Kidney (tissue), 14 donors: ENCODE measurements around the gene KRTAP19-1. TPM values are rescaled to one million over a fixed set of nuclear protein-coding genes. Genes with fewer than 3 reads are reported as not detected.

ENCODE experiments used
- DNase-seq, 5 donors: peaks; one replicate each; pipeline ENCODE4 v3.0.0-alpha.2; 2013 to 2020
- FAIRE-seq: peaks from 2 replicates; lab custom pipeline; 2012; peaks lifted over from hg19 to GRCh38; lab: Jason Lieb, UNC
- H3K27ac ChIP-seq, 2 donors: one replicate each; pipeline ENCODE4 v1.7.0; 2013; ENCODE audit warnings: low read depth in 2 of 2, low read length in 2 of 2, inconsistent platforms in 1 of 2
- H3K27me3 ChIP-seq: one replicate; pipeline ENCODE4 v1.7.1; 2013; ENCODE audit warnings: low read length, inconsistent platforms; ENCODE audit not compliant: control insufficient read depth, insufficient read depth
- H3K36me3 ChIP-seq, 3 donors: one replicate each; pipeline versions ENCODE4 v1.7.0 to v1.7.1; 2013; ENCODE audit warnings: low read length in 3 of 3, control low read depth in 1 of 3, inconsistent platforms in 1 of 3; ENCODE audit not compliant: insufficient read depth in 3 of 3, control insufficient read depth in 2 of 3
- H3K4me1 ChIP-seq, 3 donors: one replicate each; pipeline versions ENCODE4 v1.7.0 to v1.7.1; 2013; ENCODE audit warnings: low read length in 3 of 3, inconsistent platforms in 1 of 3, low read depth in 1 of 3; ENCODE audit not compliant: control insufficient read depth in 2 of 3, insufficient read depth in 2 of 3
- H3K4me3 ChIP-seq, 3 donors: one replicate each; pipeline versions ENCODE4 v1.7.0 to v1.8.1; 2013; ENCODE audit warnings: low read length in 3 of 3, control low read depth in 1 of 3, inconsistent platforms in 1 of 3
- H3K9ac ChIP-seq, 3 donors: one replicate each; pipeline versions ENCODE4 v1.7.0 to v1.7.1; 2013; ENCODE audit warnings: low read length in 3 of 3, control low read depth in 1 of 3, inconsistent platforms in 1 of 3
- H3K9me3 ChIP-seq, 3 donors: one replicate each; pipeline versions ENCODE4 v1.7.0 to v1.7.1; 2013; ENCODE audit warnings: low read length in 3 of 3, control low read depth in 1 of 3, inconsistent platforms in 1 of 3; ENCODE audit not compliant: control insufficient read depth in 2 of 3, insufficient read depth in 1 of 3
- CTCF ChIP-seq: IDR thresholded peaks from 3 replicates; pipeline ENCODE4 v1.5.1; 2012; ENCODE audit warnings: mild to moderate bottlenecking, moderate library complexity, borderline replicate concordance; ENCODE audit not compliant: insufficient read depth; ENCODE audit errors: extremely low read depth
- intact Hi-C: fragments of 100-400 bp; cut with DNase I; formaldehyde crosslinking; loops from one replicate; pipeline ENCODE4 v1.11.1; 2022
- polyA plus RNA-seq: library from polyadenylated mRNA; stranded (reverse); fragments of 350-450 nt; fragmentation: Illumina TruSeq; extraction: RNeasy Lipid Tissue Mini Kit (QIAGEN cat#74804); gene quantifications from one replicate; pipeline ENCODE4 v1.2.3, GENCODE V29; 2014; ENCODE audit warnings: low read depth, low replicate concordance; ENCODE audit not compliant: insufficient read depth
- total RNA-seq: library from RNA; stranded (reverse); fragmentation: NEBNext Ultra II Directional; extraction: Animal tissue kit (Norgen Biotek cat#: 25700); gene quantifications from one replicate; pipeline ENCODE4 v1.2.1, GENCODE V29; 2021
- donor health status: control.
- donor health status: control.
- donor health status: control.
- donor health status: control.
- donor health status: control.
- donor health status: DM: yes; HTN: yes; CAD: no.
- donor health status: Normal renal cell carcinoma (clear cell type).

KRTAP19-1 gene
- total and polyA plus RNA-seq, 2 donors from 2014 or later = not detected

GRCh38 chr21:30487336-30487735 lies 7.2 kb upstream of the KRTAP19-1 start, which contains the start of gene KRTAP19-2:
KRTAP19-2 (minus strand) TSS chr21:30487436; CDS start chr21:30487348, 88 bp downstream.
- no peak for FAIRE-seq
- intact Hi-C loops = no loop called here
- no peak for DNase-seq
- Histone ChIP-seq H3K4me3 (no peak within 1 kb of the TSS), H3K27ac (no peak within 1 kb of the TSS), H3K9ac (no peak within 1 kb of the TSS), H3K27me3 (no peaks in the 10 kb centered on the region), H3K9me3 (no peaks in the 10 kb centered on the region), H3K36me3 (no peaks in the 10 kb centered on the region), H3K4me1 (no peaks in the 10 kb centered on the region)
- no peak for TF ChIP-seq CTCF

GRCh38 chr21:30486180-30486579 lies 6.0 kb upstream of the KRTAP19-1 start:
- no peaks in the 10 kb centered on the region for H3K27me3 ChIP-seq
- no peaks in the 10 kb centered on the region for H3K36me3 ChIP-seq
- no peak overlapping the region for H3K27ac ChIP-seq
- no peaks in the 10 kb centered on the region for H3K4me1 ChIP-seq
- H3K9me3 ChIP-seq = no peaks in the 10 kb centered on the region
- no peak overlapping the region for H3K9ac ChIP-seq
- no peak overlapping the region for H3K4me3 ChIP-seq
- DNase-seq (peak in 1 of 5 donors; percentile 6), FAIRE-seq (no peak)
- TF ChIP-seq CTCF = no peak
- intact Hi-C loops = no loop called here

GRCh38 chr21:30482130-30482529 lies 2.0 kb upstream of the KRTAP19-1 start:
- intact Hi-C loops = no loop called here
- Histone ChIP-seq H3K27ac (no peak overlapping the region), H3K4me3 (no peak overlapping the region), H3K36me3 (no peaks in the 10 kb centered on the region), H3K9me3 (no peaks in the 10 kb centered on the region), H3K4me1 (no peaks in the 10 kb centered on the region), H3K9ac (no peak overlapping the region), H3K27me3 (no peaks in the 10 kb centered on the region)
- DNase-seq (no peak), FAIRE-seq (no peak)
- TF ChIP-seq CTCF = no peak

DNA sequence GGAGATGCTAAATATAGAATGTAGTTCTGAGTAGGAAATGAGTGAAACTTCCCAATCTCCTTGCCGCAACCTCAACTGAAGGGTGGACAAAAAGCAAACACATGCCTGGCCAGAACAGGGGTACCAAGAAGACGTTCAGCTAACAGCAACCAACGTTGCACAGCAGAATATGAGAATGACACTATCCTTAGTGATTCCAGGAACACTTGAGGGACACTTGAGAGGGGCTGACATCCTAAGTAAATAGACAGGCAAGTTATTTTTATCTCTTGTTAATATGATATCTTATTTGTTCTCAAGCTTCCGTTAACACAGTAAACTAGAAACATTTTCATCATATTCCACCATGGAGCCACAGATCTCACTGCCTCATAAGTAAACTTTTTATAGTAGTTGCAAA lies 908 bp downstream of the KRTAP19-1 start:
- H3K27ac ChIP-seq = no peak overlapping the region
- H3K4me3 ChIP-seq = no peak overlapping the region
- TF ChIP-seq CTCF = no peak
- FAIRE-seq (no peak), DNase-seq (no peak)
- H3K36me3 ChIP-seq = no peaks in the 10 kb centered on the region
- H3K4me1 ChIP-seq = no peaks in the 10 kb centered on the region
- no peak overlapping the region for H3K9ac ChIP-seq
- H3K27me3 ChIP-seq = no peaks in the 10 kb centered on the region
- intact Hi-C loops = no loop called here
- H3K9me3 ChIP-seq = no peaks in the 10 kb centered on the region
